Neural progenitor cell (in vitro differentiated cells): ENCODE measurements around the gene ATG16L1.

Source experiments
- EZH2 ChIP-seq: fragments of 200-600 bp; sonication (generic); IDR thresholded peaks from 2 replicates; pipeline ENCODE4 v1.6.1; 2017; ENCODE audit warnings: antibody characterized with exemption, mild to moderate bottlenecking, moderate library complexity
- EZH2phosphoT487 ChIP-seq: fragments of 200-600 bp; sonication (generic); IDR thresholded peaks from 2 replicates; pipeline ENCODE4 v1.6.1; 2017; ENCODE audit warnings: antibody characterized with exemption
- TF ChIP-seq, protein P1 (sequence below): fragments of 200-600 bp; sonication (generic); IDR thresholded peaks from 2 replicates; pipeline ENCODE4 v1.5.1; 2017; ENCODE audit warnings: antibody characterized with exemption, mild to moderate bottlenecking

DNA sequence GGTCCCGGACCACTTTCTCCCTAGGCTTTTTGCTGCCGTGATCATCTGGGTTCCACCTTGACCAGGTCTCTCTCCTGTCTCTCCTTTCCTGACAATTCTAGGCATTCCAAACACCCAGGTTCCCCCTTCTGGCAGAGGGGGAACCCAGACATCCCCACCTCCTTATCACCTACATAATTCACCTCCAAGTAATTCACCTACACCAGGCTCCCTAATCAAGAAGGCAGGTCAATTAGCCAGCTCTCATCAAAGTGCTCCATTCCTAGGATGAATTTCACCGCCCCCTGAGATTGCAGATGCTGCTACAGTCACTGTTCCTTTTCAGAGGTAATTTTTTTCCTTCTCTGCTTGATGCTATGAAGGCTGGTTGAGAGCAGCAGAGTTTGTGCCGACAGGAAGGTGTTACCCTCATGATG, 42.3 kb upstream of the ATG16L1 start:
- TF ChIP-seq EZH2phosphoT487 (no peak), EZH2 (no peak)
- TF ChIP-seq, protein P1, sequence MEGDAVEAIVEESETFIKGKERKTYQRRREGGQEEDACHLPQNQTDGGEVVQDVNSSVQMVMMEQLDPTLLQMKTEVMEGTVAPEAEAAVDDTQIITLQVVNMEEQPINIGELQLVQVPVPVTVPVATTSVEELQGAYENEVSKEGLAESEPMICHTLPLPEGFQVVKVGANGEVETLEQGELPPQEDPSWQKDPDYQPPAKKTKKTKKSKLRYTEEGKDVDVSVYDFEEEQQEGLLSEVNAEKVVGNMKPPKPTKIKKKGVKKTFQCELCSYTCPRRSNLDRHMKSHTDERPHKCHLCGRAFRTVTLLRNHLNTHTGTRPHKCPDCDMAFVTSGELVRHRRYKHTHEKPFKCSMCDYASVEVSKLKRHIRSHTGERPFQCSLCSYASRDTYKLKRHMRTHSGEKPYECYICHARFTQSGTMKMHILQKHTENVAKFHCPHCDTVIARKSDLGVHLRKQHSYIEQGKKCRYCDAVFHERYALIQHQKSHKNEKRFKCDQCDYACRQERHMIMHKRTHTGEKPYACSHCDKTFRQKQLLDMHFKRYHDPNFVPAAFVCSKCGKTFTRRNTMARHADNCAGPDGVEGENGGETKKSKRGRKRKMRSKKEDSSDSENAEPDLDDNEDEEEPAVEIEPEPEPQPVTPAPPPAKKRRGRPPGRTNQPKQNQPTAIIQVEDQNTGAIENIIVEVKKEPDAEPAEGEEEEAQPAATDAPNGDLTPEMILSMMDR, result no peak
